GM19324 (cell line): ENCODE measurements around the gene UNC119.
"Not testable (repeated sequence)": the region's sequence is repeated elsewhere in the genome, so short reads cannot be mapped to it uniquely, and the experiment has no call there.

Experiments used
- ATAC-seq: cut with Tn5 transposase; IDR thresholded peaks from one replicate; pipeline ENCODE4 v1.9.1; 2021; ENCODE audit warnings: mild to moderate bottlenecking, moderate library complexity; ENCODE audit not compliant: unreplicated experiment, low FRiP score

Gene UNC119

GRCh38 chr17:28524476-28525424 lies 27.7 kb downstream of the UNC119 start:
- ATAC-seq = no peak

- ATAC-seq = no peak
Measured at GRCh38 chr17:28523876-28524275, 28.5 kb downstream of the UNC119 start.

- no peak for ATAC-seq
Measured at GRCh38 chr17:28523186-28523585, 29.2 kb downstream of the UNC119 start.

- not testable (repeated sequence) for ATAC-seq
Measured at GRCh38 chr17:28522281-28522680, 30.1 kb downstream of the UNC119 start.

GRCh38 chr17:28521311-28522085 lies 30.9 kb downstream of the UNC119 start:
- no peak for ATAC-seq

- no peak for ATAC-seq
Measured at GRCh38 chr17:28520687-28521086, 31.7 kb downstream of the UNC119 start.

GRCh38 chr17:28519236-28519635 lies 33.2 kb downstream of the UNC119 start:
- ATAC-seq = no peak

- ATAC-seq = no peak
Measured at GRCh38 chr17:28518578-28518977, 33.8 kb downstream of the UNC119 start.

- no peak for ATAC-seq
Measured at GRCh38 chr17:28518132-28518531, 34.3 kb downstream of the UNC119 start.

- no peak for ATAC-seq
Measured at GRCh38 chr17:28515518-28515917, 36.9 kb downstream of the UNC119 start.

GRCh38 chr17:28514561-28515002 lies 37.8 kb downstream of the UNC119 start:
- no peak for ATAC-seq

GRCh38 chr17:28513476-28513875 lies 38.9 kb downstream of the UNC119 start:
- no peak for ATAC-seq

GRCh38 chr17:28511858-28512461 lies 40.5 kb downstream of the UNC119 start:
- ATAC-seq = no peak

GRCh38 chr17:28509789-28510188 lies 42.6 kb downstream of the UNC119 start:
- ATAC-seq = no peak

- no peak for ATAC-seq
Measured at GRCh38 chr17:28508211-28508724, 44.2 kb downstream of the UNC119 start.

GRCh38 chr17:28507567-28508203 lies 44.7 kb downstream of the UNC119 start:
- ATAC-seq = no peak

- ATAC-seq = no peak
Measured at GRCh38 chr17:28506763-28507487, 45.5 kb downstream of the UNC119 start.

- no peak for ATAC-seq
Measured at GRCh38 chr17:28505986-28506665, 46.3 kb downstream of the UNC119 start, which contains the start of gene FOXN1. TSS of gene FOXN1 (plus strand) at chr17:28506348. CDS start at chr17:28523970, 17,622 bp downstream.

- ATAC-seq = no peak
Measured at GRCh38 chr17:28503420-28503819, 49.0 kb downstream of the UNC119 start.
